HG03520 (cell line): ENCODE results near the gene CDC25C.

Experiments
- ATAC-seq: cut with Tn5 transposase; IDR thresholded peaks from one replicate; pipeline ENCODE4 v1.9.1; 2021; ENCODE audit warnings: mild to moderate bottlenecking, moderate library complexity; ENCODE audit not compliant: unreplicated experiment

CDC25C gene

GRCh38 chr5:138331449-138332368 is at the start of gene CDC25C:
Gene CDC25C, minus strand, starts transcription at chr5:138331804. Its CDS starts 624 bp downstream, at chr5:138331180.
- ATAC-seq = peak; percentile 98

DNA sequence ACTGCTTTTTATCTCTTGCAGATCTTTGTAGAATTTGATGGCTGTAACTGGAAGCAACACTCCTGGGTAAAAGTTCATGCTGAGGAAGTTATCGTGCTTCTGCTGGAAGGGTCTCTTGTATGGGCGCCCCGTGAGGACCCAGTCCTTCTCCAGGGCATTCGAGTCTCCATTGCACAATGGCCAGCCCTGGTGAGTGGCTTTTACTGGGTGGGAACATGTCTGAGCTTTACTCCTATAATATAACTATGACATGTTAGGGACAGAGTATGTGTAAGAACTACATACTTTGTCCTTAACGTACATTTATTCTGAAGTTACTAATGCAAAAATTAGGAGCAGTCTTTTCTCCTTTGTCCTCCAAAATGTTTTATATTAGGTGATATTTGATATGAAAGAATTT is 41.0 kb upstream of the CDC25C start:
- ATAC-seq = no peak

DNA sequence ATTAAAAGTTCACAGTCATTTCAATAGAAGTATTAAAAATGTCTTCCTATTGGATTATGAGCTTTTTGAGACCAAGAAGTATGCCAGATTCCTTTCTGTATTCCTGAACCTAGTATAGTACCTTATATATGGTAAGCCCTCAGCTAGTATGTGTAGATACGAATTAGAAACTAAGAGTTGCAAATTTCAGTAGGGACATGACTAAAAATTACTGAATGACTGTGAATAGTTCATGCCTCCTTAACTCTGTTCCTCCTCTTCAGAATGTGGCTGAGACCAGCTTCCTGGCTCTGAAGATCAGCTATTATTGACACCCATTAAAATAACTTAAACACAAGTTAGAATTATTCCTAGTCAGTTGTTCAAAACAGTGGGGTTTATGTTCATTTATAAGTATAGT is 40.6 kb upstream of the CDC25C start:
- ATAC-seq = no peak

DNA sequence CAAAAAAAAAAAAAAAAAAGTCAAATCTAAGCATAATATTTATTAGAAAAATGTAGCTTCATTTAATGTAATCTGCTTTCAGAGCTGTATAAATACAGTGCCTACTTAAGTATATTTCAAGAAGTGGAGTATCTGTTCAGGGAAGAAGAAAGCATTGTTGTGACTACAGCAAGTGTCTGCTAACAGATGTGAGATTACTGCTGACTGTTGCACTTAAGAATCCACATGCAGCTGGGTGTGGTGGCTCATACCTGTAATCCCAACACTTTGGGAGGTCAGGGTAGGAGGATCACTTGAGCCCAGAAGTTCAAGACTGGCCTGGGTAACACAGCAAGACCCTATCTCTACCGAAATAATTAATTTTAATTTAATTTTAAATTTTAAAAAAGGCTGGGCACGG is 39.9 kb upstream of the CDC25C start:
- no peak for ATAC-seq

DNA sequence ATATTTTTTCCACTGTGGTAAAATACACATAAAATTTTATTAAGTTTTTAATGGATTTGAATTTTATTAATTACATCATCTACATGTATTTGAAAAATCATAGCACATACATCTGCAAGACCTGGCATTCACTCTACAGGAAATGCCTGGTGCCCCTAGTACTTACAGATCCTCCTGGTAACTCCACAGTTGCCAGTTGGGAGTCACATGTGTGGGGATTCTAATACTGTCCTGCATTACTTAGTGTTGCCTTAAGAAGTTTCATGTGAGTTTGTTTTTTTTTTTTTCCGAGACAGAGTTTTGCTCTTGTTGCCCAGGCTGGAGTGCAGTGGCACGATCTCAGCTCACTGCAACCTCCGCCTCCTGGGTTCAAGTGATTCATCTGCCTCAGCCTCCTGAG is 38.9 kb upstream of the CDC25C start:
- ATAC-seq = no peak

DNA sequence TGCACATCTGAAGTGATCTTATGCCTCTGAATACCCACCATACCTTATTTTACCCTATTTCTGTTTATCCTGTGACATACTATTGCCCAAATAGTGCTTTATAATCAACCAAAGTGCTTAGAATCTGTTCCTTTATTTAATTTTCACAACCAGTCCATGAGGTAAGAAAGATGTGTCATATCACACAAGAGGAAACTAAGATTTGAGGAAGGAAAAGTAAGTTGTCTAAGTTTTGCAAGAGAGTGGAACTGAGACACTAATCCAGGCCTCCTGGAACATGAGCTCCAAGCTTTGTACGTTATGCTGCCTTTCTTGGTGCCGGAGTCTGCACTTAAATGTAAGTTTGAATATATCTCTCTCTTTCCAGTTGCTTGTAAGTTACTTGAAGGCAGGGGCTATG is 38.1 kb upstream of the CDC25C start:
- ATAC-seq = no peak

DNA sequence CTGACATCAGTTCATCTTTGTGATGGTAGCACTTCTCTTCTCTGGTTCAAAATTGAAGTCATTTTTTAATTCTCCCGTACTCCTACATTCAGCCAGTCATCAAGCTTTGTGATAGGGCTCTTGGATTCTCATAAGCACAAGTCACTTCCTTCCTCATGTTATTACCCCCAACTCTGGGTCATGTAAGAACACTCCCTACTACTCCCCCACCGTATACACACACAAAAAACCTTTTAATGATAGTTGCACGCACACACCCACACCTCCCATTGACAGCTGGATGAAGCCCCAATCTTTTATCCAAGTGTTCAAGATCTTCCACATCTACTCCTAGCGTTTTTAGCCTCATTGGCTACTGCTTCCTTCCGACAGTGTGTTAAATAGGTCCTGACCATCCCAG is 37.7 kb upstream of the CDC25C start:
- no peak for ATAC-seq

- ATAC-seq = no peak
These were observed 35.2 kb upstream of the CDC25C start for GRCh38 chr5:138366632-138367382.

DNA sequence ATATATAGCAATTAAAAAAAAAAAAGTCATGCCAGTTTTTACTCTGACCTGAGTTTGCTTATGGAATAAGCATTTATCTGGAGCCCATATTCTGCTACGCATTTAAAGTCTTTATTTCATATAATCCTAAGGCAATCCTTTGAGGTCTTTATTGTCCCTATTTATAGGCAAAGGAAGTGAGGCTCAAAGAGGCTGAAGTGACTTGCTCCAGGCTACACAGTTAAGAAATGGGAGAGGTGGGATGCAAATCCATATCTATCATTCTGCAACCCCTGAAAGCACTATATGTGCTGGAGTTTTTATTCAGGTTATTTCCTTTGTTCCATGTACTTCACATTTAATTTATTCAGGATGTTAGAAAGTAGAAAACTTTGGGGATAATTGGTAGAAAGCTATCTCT is 33.0 kb upstream of the CDC25C start:
- no peak for ATAC-seq

- no peak for ATAC-seq
These were observed 29.4 kb upstream of the CDC25C start for GRCh38 chr5:138360941-138361452.

DNA sequence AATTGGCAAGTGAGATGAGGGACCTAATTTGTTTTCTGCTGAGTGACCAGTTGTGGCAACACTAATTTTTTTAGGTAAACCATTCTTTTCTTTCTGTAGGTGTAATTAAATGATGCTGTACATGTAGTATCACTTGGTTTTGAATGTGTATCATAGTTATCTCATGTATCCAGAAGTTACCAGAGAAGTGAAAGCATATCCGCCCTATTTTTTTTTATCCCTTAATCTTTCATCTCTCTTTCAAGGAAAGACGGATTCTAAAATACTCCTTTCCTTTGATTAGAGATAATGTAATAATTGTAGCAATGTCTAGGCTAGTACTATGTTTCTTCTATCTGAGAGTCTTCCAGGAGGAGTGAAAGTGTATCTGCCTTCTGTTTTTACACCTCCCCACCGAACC is 28.0 kb upstream of the CDC25C start:
- ATAC-seq = no peak

DNA sequence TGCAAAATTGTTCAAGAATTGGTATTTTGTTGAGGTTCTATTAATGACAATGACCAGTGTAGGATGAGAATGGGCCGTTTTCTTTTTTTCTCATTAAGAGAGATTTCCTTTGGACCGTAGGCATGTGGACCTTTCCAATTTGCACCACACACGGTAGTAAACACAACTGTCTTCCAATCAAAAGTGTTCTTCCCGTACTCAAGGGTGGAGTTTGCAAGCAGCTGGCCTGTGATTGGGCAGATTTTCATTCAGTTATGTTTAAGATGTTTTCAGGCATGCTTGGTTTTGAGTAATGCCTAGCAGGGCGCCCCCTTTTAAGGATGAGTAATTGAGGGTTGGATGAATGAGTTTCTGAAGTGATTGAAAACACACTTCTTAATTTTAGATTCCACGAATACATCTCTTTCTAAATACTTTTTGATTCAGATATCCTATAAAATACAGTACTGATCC is 23.3 kb upstream of the CDC25C start:
- peak; percentile 39 for ATAC-seq

GRCh38 chr5:138354387-138354786 is 22.8 kb upstream of the CDC25C start:
- no peak for ATAC-seq

GRCh38 chr5:138353560-138354080 is 22.0 kb upstream of the CDC25C start:
- ATAC-seq = no peak

- peak; percentile 34 for ATAC-seq
These were observed 21.3 kb upstream of the CDC25C start for GRCh38 chr5:138352722-138353559.

DNA sequence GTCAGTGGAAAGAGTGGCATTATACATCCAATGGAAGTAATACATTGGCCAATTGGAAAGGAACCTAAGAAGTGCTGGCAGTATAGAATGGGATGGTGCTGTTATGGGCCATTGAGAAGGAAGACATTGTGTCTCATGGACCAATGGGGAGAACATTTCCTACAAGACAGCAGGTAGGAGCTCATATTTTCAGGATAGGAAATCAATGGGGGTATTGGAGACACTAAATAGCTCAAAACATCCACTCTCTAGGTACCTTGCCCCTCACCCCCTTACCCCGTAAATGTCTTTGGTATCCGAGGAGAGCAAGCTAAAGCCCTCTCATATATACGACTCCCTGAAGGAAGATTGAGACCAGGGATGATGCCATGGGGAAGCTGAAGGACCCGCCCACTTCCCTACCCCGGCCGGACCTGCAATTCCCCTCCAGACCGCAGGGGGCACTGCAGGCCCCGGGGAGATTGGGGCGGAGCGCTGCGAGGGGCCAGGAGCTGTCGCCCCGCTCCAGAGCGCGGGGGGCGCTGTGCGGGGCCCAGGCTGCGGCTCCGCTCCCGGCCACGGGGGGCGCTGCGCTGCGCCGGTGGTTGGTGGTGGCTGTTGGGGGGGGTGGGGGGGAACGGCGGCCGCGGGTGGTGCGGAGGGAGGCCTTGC is 20.6 kb upstream of the CDC25C start, which contains the start of gene KDM3B:
Gene KDM3B (plus strand): TSS at position 615 of the 651 bp plus-strand sequence. CDS start 111 bp downstream, outside the sequence.
- ATAC-seq = peak; percentile 50

- no peak for ATAC-seq
These were observed 19.9 kb upstream of the CDC25C start for GRCh38 chr5:138351517-138351916.

- ATAC-seq = no peak
These were observed 19.5 kb upstream of the CDC25C start for GRCh38 chr5:138351056-138351455.

GRCh38 chr5:138350563-138350890 is 18.9 kb upstream of the CDC25C start:
- no peak for ATAC-seq
